Measurements from ENCODE around the gene DTL. TPM values are rescaled to one million over a fixed set of nuclear protein-coding genes. Genes with fewer than 3 reads are reported as not detected.

Gene DTL
- total RNA-seq, 1 donor from 2014 or later, result 5.1 TPM

DNA sequence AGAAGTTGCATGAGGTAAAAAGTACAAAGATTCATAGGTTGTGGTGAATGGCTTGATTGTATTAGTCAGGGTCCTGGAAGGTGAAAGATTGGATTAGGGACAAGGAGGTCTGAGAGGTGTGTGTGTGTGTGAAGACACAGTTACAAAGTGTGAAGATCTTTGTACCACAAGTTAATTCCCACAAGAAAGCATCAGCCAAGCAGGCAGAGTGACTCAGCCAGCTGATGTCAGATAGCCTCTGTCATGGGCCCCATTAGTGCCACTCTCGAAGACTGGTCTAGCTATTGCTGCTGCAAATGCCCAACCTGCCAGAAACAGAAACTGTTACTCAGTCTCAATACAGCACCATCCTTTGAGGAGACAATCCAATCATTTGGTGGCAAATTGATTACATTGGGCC is 96.5 kb downstream of the DTL start:
- Histone ChIP-seq H3K27me3 (ENCODE audit: control insufficient read depth, insufficient read depth, low read length) (no peaks in the 10 kb centered on the region), H3K4me3 (ENCODE audit: low read depth, low read length) (no peak overlapping the region), H3K36me3 (ENCODE audit: control insufficient read depth, insufficient read depth, low read length) (no peaks in the 10 kb centered on the region)
- DNase-seq (ENCODE audit: low read depth), result peak; percentile 38
- TF ChIP-seq, protein P1, sequence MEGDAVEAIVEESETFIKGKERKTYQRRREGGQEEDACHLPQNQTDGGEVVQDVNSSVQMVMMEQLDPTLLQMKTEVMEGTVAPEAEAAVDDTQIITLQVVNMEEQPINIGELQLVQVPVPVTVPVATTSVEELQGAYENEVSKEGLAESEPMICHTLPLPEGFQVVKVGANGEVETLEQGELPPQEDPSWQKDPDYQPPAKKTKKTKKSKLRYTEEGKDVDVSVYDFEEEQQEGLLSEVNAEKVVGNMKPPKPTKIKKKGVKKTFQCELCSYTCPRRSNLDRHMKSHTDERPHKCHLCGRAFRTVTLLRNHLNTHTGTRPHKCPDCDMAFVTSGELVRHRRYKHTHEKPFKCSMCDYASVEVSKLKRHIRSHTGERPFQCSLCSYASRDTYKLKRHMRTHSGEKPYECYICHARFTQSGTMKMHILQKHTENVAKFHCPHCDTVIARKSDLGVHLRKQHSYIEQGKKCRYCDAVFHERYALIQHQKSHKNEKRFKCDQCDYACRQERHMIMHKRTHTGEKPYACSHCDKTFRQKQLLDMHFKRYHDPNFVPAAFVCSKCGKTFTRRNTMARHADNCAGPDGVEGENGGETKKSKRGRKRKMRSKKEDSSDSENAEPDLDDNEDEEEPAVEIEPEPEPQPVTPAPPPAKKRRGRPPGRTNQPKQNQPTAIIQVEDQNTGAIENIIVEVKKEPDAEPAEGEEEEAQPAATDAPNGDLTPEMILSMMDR (IDR thresholded peaks at IDR 0.05; ENCODE audit: insufficient read depth, low read length, poor library complexity, severe bottlenecking), result no peak

DNA sequence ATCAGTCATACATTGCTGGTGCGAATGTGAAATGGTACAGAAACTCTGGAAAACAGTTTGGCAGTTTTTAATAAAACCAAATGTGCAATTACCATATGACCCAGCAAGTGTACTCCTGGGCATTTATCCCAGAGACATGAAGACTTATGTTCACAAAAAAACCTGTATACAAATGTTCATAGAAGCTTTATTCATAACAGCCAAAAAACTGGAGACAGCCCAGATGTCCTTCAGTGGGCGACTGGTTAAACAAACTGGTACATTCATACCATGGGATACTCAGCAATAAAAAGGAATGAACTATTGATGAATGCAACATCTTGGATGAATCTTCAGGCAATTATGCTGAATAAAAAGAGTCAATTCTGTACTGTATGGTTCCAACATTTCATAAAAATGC is 97.8 kb downstream of the DTL start:
- no peak for DNase-seq (ENCODE audit: low read depth)
- Histone ChIP-seq H3K4me3 (ENCODE audit: low read depth, low read length) (no peak overlapping the region), H3K27me3 (ENCODE audit: control insufficient read depth, insufficient read depth, low read length) (no peaks in the 10 kb centered on the region), H3K36me3 (ENCODE audit: control insufficient read depth, insufficient read depth, low read length) (no peaks in the 10 kb centered on the region)
- TF ChIP-seq, protein P1 (IDR thresholded peaks at IDR 0.05; ENCODE audit: insufficient read depth, low read length, poor library complexity, severe bottlenecking), result no peak

- no peaks in the 10 kb centered on the region for H3K27me3 ChIP-seq (ENCODE audit: control insufficient read depth, insufficient read depth, low read length)
- H3K36me3 ChIP-seq (ENCODE audit: control insufficient read depth, insufficient read depth, low read length), result no peaks in the 10 kb centered on the region
- no peak overlapping the region for H3K4me3 ChIP-seq (ENCODE audit: low read depth, low read length)
- TF ChIP-seq, protein P1 (IDR thresholded peaks at IDR 0.05; ENCODE audit: insufficient read depth, low read length, poor library complexity, severe bottlenecking), result no peak
- DNase-seq (ENCODE audit: low read depth), result no peak
These were observed 99.6 kb downstream of the DTL start for GRCh38 chr1:212135166-212135565.

DNA sequence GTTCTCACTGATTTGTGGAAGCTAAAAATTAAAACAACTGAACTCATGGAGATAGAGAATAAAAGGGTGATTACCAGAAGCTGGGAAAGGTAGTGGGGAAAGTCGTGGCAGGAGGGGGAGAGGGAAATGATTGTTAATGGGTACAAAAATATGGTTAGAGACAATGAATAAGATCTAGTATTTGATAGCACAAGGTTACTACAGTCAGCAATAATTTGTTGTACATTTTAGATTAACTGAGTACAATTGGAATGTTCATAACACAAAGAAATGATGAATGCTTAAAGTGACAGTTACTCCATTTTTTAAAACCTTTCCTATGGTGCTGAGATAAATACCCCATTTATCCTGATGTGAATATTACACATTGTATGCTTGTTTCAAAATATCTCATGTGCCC is 102.3 kb downstream of the DTL start:
- TF ChIP-seq, protein P1 (IDR thresholded peaks at IDR 0.05; ENCODE audit: insufficient read depth, low read length, poor library complexity, severe bottlenecking), result no peak
- Histone ChIP-seq H3K4me3 (ENCODE audit: low read depth, low read length) (no peak overlapping the region), H3K36me3 (ENCODE audit: control insufficient read depth, insufficient read depth, low read length) (no peaks in the 10 kb centered on the region), H3K27me3 (ENCODE audit: control insufficient read depth, insufficient read depth, low read length) (no peaks in the 10 kb centered on the region)
- DNase-seq (ENCODE audit: low read depth), result no peak

- TF ChIP-seq, protein P1 (IDR thresholded peaks at IDR 0.05; ENCODE audit: insufficient read depth, low read length, poor library complexity, severe bottlenecking), result no peak
- Histone ChIP-seq H3K27me3 (ENCODE audit: control insufficient read depth, insufficient read depth, low read length) (no peaks in the 10 kb centered on the region), H3K4me3 (ENCODE audit: low read depth, low read length) (no peak overlapping the region), H3K36me3 (ENCODE audit: control insufficient read depth, insufficient read depth, low read length) (no peaks in the 10 kb centered on the region)
- DNase-seq (ENCODE audit: low read depth), result no peak
These were observed 102.9 kb downstream of the DTL start for GRCh38 chr1:212138457-212138856.

- DNase-seq (ENCODE audit: low read depth), result no peak
- TF ChIP-seq, protein P1 (IDR thresholded peaks at IDR 0.05; ENCODE audit: insufficient read depth, low read length, poor library complexity, severe bottlenecking), result no peak
- no peaks in the 10 kb centered on the region for H3K27me3 ChIP-seq (ENCODE audit: control insufficient read depth, insufficient read depth, low read length)
- H3K4me3 ChIP-seq (ENCODE audit: low read depth, low read length), result no peak overlapping the region
- H3K36me3 ChIP-seq (ENCODE audit: control insufficient read depth, insufficient read depth, low read length), result no peaks in the 10 kb centered on the region
These were observed 104.1 kb downstream of the DTL start for GRCh38 chr1:212139526-212140135.

All from kidney epithelial cell (primary cell).